ENCODE results near the gene PITHD1.

DNA sequence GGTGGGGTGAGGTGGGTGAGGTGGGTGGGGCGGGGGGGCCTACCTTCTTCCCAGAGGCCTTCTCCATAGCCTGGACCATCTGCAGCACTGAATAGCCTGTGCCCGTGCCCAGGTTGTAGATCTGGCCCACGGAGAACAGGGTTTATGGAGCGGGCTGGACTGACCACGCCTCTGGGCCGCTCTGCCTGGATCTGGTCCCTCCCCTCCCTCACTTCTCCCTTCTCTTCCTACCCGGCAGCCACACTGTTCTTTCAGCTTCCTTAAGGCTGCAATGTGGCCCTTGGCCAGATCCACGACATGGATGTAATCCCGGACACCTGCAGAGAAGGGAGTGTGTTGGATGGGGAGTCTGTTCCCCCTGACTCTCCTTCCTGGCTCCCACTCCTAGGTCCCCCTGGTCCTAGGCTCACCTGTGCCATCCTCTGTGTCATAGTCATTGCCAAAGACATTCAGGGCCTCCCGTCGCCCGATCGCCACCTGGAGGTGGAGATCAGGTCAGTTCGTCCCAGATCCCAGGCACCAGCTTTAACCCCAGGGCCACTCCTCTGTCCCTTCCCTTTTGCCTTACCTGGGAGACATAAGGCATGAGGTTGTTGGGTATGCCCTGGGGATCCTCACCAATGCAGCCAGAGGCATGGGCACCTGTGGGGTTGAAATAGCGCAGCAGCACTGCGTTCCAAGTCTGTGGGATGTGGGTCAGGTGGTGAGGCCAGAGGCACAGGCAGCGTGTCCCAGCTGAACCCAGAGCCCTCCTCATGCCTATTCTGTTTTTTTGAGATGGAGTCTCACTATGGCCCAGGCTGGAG lies 18.5 kb downstream of the PITHD1 start:
- TF ChIP-seq, protein P1, sequence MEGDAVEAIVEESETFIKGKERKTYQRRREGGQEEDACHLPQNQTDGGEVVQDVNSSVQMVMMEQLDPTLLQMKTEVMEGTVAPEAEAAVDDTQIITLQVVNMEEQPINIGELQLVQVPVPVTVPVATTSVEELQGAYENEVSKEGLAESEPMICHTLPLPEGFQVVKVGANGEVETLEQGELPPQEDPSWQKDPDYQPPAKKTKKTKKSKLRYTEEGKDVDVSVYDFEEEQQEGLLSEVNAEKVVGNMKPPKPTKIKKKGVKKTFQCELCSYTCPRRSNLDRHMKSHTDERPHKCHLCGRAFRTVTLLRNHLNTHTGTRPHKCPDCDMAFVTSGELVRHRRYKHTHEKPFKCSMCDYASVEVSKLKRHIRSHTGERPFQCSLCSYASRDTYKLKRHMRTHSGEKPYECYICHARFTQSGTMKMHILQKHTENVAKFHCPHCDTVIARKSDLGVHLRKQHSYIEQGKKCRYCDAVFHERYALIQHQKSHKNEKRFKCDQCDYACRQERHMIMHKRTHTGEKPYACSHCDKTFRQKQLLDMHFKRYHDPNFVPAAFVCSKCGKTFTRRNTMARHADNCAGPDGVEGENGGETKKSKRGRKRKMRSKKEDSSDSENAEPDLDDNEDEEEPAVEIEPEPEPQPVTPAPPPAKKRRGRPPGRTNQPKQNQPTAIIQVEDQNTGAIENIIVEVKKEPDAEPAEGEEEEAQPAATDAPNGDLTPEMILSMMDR (IDR thresholded peaks at IDR 0.05; ENCODE audit: extremely low read depth in 1 of 2, insufficient read depth in 1 of 2, low read depth in 1 of 2, low read length in 2 of 2), result no peak
- TF ChIP-seq JUN (IDR thresholded peaks at IDR 0.05; ENCODE audit: borderline replicate concordance, insufficient read depth, insufficient read length, low read depth), result no peak
- TF ChIP-seq POLR2A (IDR thresholded peaks at IDR 0.05; ENCODE audit: low read depth, low read length), result no peak
- no peak for TF ChIP-seq POLR2AphosphoS5 (IDR thresholded peaks at IDR 0.05; ENCODE audit: insufficient read depth, low read depth, low read length)
- no peak for TF ChIP-seq EZH2 (IDR thresholded peaks at IDR 0.05; ENCODE audit: borderline replicate concordance, low read depth, low read length, severe bottlenecking)
- no peak for TF ChIP-seq MYC (IDR thresholded peaks at IDR 0.05; ENCODE audit: low read depth, low read length)
- TF ChIP-seq, protein P2, sequence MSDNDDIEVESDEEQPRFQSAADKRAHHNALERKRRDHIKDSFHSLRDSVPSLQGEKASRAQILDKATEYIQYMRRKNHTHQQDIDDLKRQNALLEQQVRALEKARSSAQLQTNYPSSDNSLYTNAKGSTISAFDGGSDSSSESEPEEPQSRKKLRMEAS (IDR thresholded peaks at IDR 0.05; ENCODE audit: insufficient read depth, insufficient read length), result no peak
- no peak for TF ChIP-seq FOS (IDR thresholded peaks at IDR 0.05; ENCODE audit: borderline replicate concordance, insufficient read depth, low read length)
